Keratinocyte (primary cell): Measurements from ENCODE around the gene AP1M1. TPM values are rescaled to one million over a fixed set of nuclear protein-coding genes. Genes with fewer than 3 reads are reported as not detected.

Source experiments
- DNase-seq: peaks from one replicate; pipeline ENCODE4 v3.0.0-alpha.2; 2011; ENCODE audit warnings: low read depth, missing footprints, low spot score
- FAIRE-seq: peaks from 2 replicates; lab custom pipeline; 2011; peaks lifted over from hg19 to GRCh38; lab: Jason Lieb, UNC
- H2AFZ ChIP-seq: 2 replicates; pipeline ENCODE4 v1.6.0; 2012; ENCODE audit warnings: low read length, control low read depth, inconsistent platforms; ENCODE audit not compliant: control insufficient read depth
- H3K27ac ChIP-seq: 2 replicates; pipeline ENCODE4 v1.5.1; 2011; ENCODE audit warnings: low read length; ENCODE audit not compliant: control insufficient read depth, insufficient read depth
- H3K27me3 ChIP-seq: 3 replicates; pipeline ENCODE4 v1.6.0; 2011; ENCODE audit warnings: low read length; ENCODE audit not compliant: control insufficient read depth, insufficient read depth; ENCODE audit errors: extremely low read depth
- H3K36me3 ChIP-seq, 2 experiments: 2 replicates in 1 of 2; 3 replicates in 1 of 2; pipeline ENCODE4 v1.5.1; 2011; ENCODE audit warnings: low read length in 2 of 2, mild to moderate bottlenecking in 1 of 2; ENCODE audit not compliant: control insufficient read depth in 2 of 2, insufficient read depth in 2 of 2; ENCODE audit errors: extremely low read depth in 1 of 2
- H3K4me1 ChIP-seq: 3 replicates; pipeline ENCODE4 v1.5.1; 2011; ENCODE audit warnings: low read length; ENCODE audit not compliant: control insufficient read depth, insufficient read depth; ENCODE audit errors: extremely low read depth
- H3K4me2 ChIP-seq: 3 replicates; pipeline ENCODE4 v1.6.0; 2011; ENCODE audit warnings: low read depth, low read length; ENCODE audit not compliant: control insufficient read depth, insufficient read depth; ENCODE audit errors: extremely low read depth
- H3K4me3 ChIP-seq, 3 experiments: fragments of 200-600 bp in 1 of 3; sonication (generic) in 1 of 3; 2 replicates in 2 of 3; 3 replicates in 1 of 3; pipeline ENCODE4 v1.5.1; 2011 to 2016; ENCODE audit warnings: low read length in 3 of 3, mild to moderate bottlenecking in 3 of 3, control low read depth in 2 of 3, inconsistent platforms in 1 of 3, low read depth in 1 of 3, mixed read lengths in 1 of 3, mixed run types in 1 of 3, moderate library complexity in 1 of 3; ENCODE audit not compliant: control insufficient read depth in 2 of 3, insufficient read depth in 2 of 3; ENCODE audit errors: extremely low read depth in 1 of 3
- H3K79me2 ChIP-seq: 2 replicates; pipeline ENCODE4 v1.6.0; 2012; ENCODE audit warnings: low read length; ENCODE audit not compliant: control insufficient read depth, insufficient read depth
- H3K9ac ChIP-seq: 3 replicates; pipeline ENCODE4 v1.6.0; 2011; ENCODE audit warnings: low read length; ENCODE audit not compliant: control insufficient read depth, insufficient read depth; ENCODE audit errors: extremely low read depth
- H3K9me1 ChIP-seq: 3 replicates; pipeline ENCODE4 v1.6.0; 2011; ENCODE audit warnings: low read length; ENCODE audit not compliant: control insufficient read depth, insufficient read depth; ENCODE audit errors: extremely low read depth
- H3K9me3 ChIP-seq: 2 replicates; pipeline ENCODE4 v1.5.1; 2012; ENCODE audit warnings: low read depth, low read length; ENCODE audit not compliant: control insufficient read depth
- H4K20me1 ChIP-seq: 3 replicates; pipeline ENCODE4 v1.6.0; 2011; ENCODE audit warnings: low read length; ENCODE audit not compliant: control insufficient read depth, insufficient read depth; ENCODE audit errors: extremely low read depth
- EZH2 ChIP-seq: IDR thresholded peaks from one replicate; pipeline ENCODE4 v1.6.1; 2012; ENCODE audit warnings: inconsistent platforms, mild to moderate bottlenecking, low read length, moderate library complexity
- dilution Hi-C: fragments of 300-500 bp; cut with MboI; formaldehyde crosslinking; loops from one replicate; pipeline ENCODE4 v1.7.0; 2020; ENCODE audit warnings: low sequenced_read_pairs; ENCODE audit not compliant: extremely low pct_ligation_motif_present
- polyA plus RNA-seq, 5 experiments: library from polyadenylated mRNA; depleted of rRNA in 3 of 5; stranded (reverse) in 3 of 5; stranded (forward) in 1 of 5; unstranded in 1 of 5; fragments of >200 nt; gene quantifications; 1 replicate in 1 of 5; 2 replicates in 3 of 5; 3 replicates in 1 of 5; pipeline versions ENCODE4 v1.2.1 to v1.2.3, GENCODE V29; 2011 to 2012; ENCODE audit warnings: missing spikeins in 2 of 5, low read depth in 1 of 5, low replicate concordance in 1 of 5
- TF ChIP-seq, protein P1 (sequence below), 3 experiments: IDR thresholded peaks in 1 of 3; conservative IDR thresholded peaks in 1 of 3; optimal IDR thresholded peaks in 1 of 3; 2 replicates in 2 of 3; 3 replicates in 1 of 3; pipeline versions ENCODE3 to v1.5.1; 2011; ENCODE audit warnings: low read length in 3 of 3, mild to moderate bottlenecking in 3 of 3, moderate library complexity in 2 of 3, control low read depth in 1 of 3, inconsistent platforms in 1 of 3; ENCODE audit not compliant: insufficient read depth in 2 of 3; ENCODE audit errors: extremely low read depth in 1 of 3

AP1M1 gene
- polyA plus RNA-seq, 1 donor (not counting 4 experiments of a cell fraction or from before 2014, with no cell fraction given) = 27.7 TPM

DNA sequence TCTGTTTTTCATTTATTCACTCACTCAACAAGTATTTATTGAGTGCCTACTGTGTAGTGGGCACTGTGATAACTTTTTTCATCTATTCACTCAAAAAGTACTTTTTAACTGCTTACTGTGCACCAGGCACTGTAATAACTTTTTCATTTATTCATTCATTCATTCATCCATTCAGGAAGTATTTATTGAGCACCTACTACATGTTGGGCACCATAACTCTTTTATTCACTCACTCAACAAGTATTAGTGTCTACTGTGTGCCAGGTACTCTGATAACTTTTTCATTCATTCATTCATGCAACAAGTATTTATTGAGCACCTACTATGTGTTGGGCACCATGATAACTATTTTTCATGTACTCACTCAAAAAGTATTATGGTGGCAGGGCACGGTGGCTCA, 31.3 kb upstream of the AP1M1 start:
- H3K27ac ChIP-seq = no peak overlapping the region
- dilution Hi-C loops = no loop called here

DNA sequence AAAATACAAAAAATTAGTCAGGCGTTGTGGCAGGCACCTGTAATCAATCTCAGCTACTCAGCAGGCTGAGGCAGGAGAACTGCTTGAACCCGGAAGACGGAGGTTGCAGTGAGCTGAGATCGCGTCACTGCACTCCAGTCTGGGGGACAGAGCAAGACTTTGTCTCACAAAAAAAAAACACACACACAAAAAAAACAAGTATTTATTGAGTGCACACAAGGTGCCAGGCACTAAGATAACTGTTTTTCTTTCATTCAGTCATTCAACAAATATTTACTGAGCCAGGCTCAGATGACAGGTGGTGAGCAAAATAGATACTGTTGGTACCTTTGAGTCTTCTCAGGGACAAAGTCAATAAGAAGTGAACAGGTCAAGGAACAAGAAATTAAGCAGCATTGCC, 30.7 kb upstream of the AP1M1 start:
- H3K36me3 ChIP-seq = no peaks in the 10 kb centered on the region
- H3K4me1 ChIP-seq = no peaks in the 10 kb centered on the region
- DNase-seq = no peak
- no peaks in the 10 kb centered on the region for H3K27me3 ChIP-seq
- H2AFZ ChIP-seq = no peak overlapping the region
- H3K79me2 ChIP-seq = no peaks in the 10 kb centered on the region
- H3K27ac ChIP-seq = no peak overlapping the region
- dilution Hi-C loops = no loop called here
- no peak for FAIRE-seq
- H3K9me3 ChIP-seq = no peaks in the 10 kb centered on the region
- TF ChIP-seq EZH2 = no peak
- TF ChIP-seq, protein P1, sequence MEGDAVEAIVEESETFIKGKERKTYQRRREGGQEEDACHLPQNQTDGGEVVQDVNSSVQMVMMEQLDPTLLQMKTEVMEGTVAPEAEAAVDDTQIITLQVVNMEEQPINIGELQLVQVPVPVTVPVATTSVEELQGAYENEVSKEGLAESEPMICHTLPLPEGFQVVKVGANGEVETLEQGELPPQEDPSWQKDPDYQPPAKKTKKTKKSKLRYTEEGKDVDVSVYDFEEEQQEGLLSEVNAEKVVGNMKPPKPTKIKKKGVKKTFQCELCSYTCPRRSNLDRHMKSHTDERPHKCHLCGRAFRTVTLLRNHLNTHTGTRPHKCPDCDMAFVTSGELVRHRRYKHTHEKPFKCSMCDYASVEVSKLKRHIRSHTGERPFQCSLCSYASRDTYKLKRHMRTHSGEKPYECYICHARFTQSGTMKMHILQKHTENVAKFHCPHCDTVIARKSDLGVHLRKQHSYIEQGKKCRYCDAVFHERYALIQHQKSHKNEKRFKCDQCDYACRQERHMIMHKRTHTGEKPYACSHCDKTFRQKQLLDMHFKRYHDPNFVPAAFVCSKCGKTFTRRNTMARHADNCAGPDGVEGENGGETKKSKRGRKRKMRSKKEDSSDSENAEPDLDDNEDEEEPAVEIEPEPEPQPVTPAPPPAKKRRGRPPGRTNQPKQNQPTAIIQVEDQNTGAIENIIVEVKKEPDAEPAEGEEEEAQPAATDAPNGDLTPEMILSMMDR (optimal IDR thresholded peaks at IDR 0.05 in 1 of 3, IDR thresholded peaks at IDR 0.05 in 1 of 3, conservative IDR thresholded peaks at IDR 0.05 in 1 of 3; ENCODE audit: extremely low read depth in 1 of 3, insufficient read depth in 2 of 3, low read length in 3 of 3) = no peak
- no peaks in the 10 kb centered on the region for H3K9me1 ChIP-seq
- no peak overlapping the region for H3K4me2 ChIP-seq
- H4K20me1 ChIP-seq = no peaks in the 10 kb centered on the region
- H3K9ac ChIP-seq = no peak overlapping the region
- H3K4me3 ChIP-seq = no peak overlapping the region

More for the DNA sequence above, 31.3 kb upstream of the AP1M1 start:
- H3K36me3 ChIP-seq = no peaks in the 10 kb centered on the region
- no peak for DNase-seq
- H3K9me1 ChIP-seq = no peaks in the 10 kb centered on the region
- no peaks in the 10 kb centered on the region for H3K79me2 ChIP-seq
- TF ChIP-seq EZH2 = no peak
- no peaks in the 10 kb centered on the region for H3K9me3 ChIP-seq
- no peak overlapping the region for H3K4me2 ChIP-seq
- no peak overlapping the region for H3K4me3 ChIP-seq
- no peak for FAIRE-seq
- no peak overlapping the region for H2AFZ ChIP-seq
- H3K9ac ChIP-seq = no peak overlapping the region
- H4K20me1 ChIP-seq = no peaks in the 10 kb centered on the region
- H3K4me1 ChIP-seq = peaks cover 2% of the 10 kb centered on the region
- no peaks in the 10 kb centered on the region for H3K27me3 ChIP-seq

DNA sequence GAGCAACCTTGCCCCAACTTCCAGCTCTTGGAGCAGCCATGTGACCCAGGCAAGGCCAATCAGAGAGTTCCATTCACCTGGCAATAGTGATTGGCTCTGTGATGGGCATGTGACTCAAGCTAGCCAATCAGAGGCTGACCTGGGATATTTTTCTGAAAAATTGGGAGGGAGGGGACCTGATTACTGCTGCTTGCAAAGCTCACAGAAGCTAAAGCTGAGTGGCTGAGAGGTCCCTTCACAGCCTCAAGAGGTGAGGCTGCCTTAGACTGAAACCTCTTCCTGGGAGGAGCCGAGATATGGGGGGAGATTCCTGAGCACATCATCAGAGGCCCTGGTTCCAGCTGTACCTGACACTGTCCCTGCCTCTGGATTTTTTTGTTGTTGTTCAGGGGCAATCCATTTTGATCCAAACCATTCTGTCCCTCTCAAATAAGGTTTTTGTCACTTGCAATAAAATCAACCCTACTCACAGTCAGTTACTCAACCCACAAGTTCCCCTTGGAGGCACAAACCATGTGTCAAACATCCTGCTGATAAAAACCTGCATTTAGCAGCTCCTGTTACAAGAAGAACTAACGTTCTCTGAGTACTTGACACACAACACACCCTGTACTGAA, 29.1 kb upstream of the AP1M1 start:
- FAIRE-seq = no peak
- no peak for DNase-seq

More for the DNA sequence above, 29.1 kb upstream of the AP1M1 start:
- Histone ChIP-seq H3K4me2 (no peak overlapping the region), H3K9ac (no peak overlapping the region), H3K36me3 (no peaks in the 10 kb centered on the region), H2AFZ (no peak overlapping the region), H3K27ac (no peak overlapping the region), H3K79me2 (no peaks in the 10 kb centered on the region), H3K9me1 (no peaks in the 10 kb centered on the region), H3K27me3 (no peaks in the 10 kb centered on the region), H3K4me3 (no peak overlapping the region), H3K4me1 (no peaks in the 10 kb centered on the region), H4K20me1 (no peaks in the 10 kb centered on the region), H3K9me3 (no peaks in the 10 kb centered on the region)
- TF ChIP-seq, protein P1 (optimal IDR thresholded peaks at IDR 0.05 in 1 of 3, IDR thresholded peaks at IDR 0.05 in 1 of 3, conservative IDR thresholded peaks at IDR 0.05 in 1 of 3; ENCODE audit: extremely low read depth in 1 of 3, insufficient read depth in 2 of 3, low read length in 3 of 3) = no peak
- TF ChIP-seq EZH2 = no peak
- dilution Hi-C loops = no loop called here
